ENCODE data around the gene ETV6. TPM values are rescaled to one million over a fixed set of nuclear protein-coding genes. Genes with fewer than 3 reads are reported as not detected.

Gene ETV6
- total RNA-seq, 1 donor from 2014 or later: 72.7 TPM

DNA sequence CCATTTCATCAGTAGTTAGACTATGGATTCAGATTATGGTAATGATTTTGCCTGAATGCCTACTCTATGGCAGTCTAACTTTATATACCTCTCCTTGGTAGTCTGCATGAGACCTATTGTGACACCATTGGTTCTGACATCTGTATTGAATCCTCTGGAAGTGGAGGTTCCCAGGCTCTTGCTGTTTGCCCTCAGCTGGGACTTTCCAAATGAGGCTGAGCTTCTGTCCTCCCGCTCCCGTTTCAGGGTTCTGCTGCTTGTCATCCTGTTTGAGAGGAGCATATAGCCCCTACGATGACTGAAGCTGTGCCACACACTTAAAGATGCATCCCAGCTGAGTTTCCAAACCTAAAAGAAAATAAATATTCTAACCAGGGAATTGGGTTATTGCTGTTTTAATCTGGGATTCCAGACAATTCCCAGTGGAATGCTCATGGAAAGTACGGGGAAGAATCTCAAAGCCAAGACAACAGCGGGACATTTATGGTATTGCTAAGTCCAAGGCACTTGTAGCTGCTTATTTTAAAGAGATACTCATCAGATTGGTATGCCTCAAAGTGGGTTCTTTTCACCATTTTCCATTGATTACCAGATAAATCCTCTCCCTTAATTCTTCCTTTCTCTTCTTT is 105.9 kb downstream of the ETV6 start:
- intact Hi-C loops (cut with micrococcal nuclease): no loop called here

DNA sequence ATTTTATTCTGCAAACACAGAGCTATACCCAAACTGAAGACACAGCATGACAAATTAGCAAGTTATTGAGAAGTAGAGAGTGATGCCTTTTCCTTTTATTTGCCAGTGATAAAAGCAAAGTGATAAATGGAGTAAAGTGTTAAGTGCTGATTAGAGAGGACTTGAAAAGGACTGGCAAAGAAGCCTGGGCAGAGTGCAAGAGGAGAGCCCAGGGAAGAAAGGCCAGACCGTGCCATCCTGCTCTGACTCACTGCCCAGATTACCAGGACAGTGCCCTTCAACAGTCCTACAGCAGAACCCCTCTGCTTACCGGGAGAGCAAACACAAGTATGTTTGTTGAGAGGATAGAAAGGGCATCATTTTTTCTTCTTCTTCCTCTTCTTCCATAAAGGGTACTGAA is 106.5 kb downstream of the ETV6 start:
- intact Hi-C loops (cut with micrococcal nuclease): no loop called here

DNA sequence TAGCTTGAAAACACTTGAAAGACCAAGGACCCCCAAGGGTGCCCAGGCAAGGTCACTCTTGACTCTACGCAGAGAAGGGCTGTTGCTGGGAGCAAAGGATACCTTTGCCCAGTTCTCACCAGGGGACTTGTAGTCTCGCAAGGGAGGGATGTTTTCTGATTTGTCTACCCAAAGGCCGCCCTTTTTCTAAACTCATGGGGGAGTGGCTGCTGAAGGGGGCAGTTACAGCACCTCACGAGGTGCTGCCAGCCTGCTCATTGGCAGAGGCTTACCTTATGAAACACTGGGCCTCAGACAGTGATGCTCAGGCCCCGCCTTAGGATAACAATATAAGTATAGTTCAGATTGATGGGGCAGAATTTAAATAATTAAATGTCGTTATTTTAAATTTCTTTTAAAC is 107.0 kb downstream of the ETV6 start:
- intact Hi-C loops (cut with micrococcal nuclease): no loop called here

DNA sequence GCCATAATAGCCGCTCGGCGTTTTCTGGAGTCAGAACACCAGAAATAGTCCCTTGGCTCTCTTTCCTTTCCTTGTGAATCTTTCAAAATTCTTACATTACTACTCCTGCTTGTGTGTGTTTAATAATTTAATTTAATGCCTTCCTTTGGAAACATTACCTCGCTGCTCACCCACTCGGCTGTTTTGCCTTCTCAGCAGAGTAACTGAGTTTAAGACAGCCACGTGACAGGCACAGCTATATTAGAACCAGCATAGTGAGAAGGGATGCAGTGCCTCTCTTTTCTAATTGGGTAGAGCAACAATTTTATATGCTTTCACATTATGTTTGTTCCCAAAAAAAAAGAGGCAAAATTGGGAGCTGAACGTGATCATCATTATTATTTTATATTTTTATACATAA is 107.6 kb downstream of the ETV6 start:
- intact Hi-C loops (cut with micrococcal nuclease): no loop called here

DNA sequence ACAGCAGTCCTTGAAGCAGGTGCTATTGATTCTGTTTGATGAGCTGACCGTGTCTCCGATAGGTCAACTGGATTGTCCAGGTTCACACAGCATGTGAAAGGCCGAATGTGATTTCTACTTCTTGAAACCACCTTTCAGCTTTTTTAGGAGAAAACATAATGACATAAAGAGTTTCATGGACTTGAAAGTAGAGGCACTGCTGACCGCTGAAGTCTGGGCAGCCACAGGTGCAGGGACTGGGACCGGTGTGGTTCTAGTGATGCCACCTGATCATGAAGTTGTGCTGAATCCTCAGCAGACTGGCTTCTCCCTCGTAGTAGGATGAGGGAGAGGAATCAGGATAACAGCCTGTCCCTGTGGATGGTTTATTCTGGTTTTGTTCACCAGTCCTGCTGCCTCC is 108.1 kb downstream of the ETV6 start:
- intact Hi-C loops (cut with micrococcal nuclease): no loop called here

DNA sequence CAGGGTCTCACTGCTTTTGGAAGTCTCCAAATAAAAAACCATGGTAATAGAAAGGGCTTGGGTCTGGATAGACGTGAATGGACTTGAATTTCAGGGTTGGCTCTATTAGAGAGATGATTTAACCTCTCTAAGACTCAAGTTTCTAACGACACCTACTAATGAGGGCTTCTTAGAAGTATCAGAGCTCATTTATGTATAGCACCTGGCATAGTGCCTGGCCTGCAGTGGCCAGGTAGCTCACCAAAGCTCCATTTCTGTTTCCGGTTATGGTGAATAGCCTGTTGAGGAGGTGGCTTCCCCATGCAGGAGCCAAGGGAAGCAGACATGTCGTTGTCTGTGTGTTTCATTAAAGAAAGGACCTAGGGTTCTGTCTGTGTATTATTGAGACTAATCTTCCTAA is 108.6 kb downstream of the ETV6 start:
- intact Hi-C loops (cut with micrococcal nuclease): no loop called here

DNA sequence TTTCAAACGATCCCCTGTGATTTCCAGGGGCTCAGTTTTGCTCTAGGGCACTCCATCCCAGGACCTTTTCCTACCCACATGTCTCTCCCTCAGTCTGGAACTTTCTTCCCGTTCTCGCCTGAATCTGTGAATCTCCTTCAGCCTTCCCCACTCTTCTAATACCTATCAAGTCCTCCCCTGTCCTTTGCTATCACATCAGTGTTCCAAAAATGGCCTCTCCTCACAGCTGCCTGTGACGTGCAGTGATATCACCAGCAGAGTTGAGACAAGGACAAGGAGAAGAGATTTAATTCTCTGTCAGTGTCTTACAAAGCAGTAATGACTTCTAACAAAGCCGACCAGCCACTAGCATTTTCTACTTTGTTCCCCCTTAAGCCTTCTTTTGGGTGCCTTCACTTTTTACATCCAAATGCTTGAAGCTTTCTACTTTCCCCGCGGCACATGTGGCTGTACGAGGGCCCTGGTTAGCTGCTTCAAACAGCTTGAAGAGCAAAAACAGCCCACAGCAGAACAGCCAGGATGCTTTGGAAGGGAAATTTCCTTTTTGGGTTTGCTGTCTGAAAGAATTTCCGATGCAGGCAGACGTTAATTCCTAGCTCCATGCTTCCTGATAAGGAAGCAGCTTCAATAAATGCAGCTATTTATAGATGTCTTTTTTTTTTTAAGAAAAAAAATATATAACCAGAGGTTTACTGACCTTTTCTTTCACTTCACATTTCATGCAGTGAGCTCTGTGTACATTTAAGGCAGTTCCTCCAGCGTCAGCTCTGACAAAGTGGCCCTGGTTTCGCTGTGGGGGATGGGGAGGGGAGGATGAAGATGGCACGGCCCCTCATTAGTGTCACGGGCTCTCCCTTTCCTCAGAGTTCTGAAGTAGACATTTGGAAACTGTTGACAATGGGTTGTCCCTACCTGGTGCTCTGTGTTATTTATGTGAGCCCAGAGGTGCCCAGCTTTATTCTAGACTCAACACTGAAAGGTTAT is 109.3 kb downstream of the ETV6 start:
- intact Hi-C loops (cut with micrococcal nuclease): no loop called here

DNA sequence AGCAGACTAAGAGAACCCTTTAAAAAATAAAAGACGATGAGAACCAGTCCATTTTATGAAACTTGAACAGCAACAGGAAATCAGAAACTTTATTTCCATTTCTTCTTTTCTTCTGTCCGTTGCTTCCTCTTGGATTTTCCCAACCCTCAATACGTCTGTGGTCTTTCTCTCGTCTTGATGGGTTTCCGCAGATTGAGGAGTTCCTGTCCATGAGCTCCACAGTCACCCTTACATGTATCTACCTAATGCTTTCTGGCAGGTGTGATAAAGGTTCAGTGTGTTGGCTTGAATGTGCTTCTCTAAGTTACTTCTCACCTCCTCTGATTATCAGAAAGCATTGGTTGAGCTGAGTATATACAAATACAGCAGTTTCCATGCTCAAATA is 110.0 kb downstream of the ETV6 start:
- intact Hi-C loops (cut with micrococcal nuclease): no loop called here

DNA sequence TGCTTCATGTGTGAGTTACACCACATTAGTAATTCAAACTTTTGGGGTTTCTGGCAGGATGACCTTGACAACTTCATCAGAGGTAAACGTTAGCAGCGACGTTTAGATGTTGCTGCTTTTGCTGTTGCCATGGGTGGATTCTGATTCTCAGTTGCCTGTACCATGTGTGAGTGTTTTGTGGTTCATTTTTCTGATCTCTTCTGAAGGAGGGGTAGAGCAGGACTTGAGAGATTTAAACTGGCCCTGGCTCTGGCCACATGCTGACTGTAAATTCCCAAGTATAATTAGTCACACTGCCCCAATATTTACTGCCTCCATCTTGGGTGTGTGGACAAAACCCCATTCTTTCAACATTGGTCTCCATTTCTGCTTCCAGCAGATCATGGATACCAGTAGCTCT is 110.4 kb downstream of the ETV6 start:
- intact Hi-C loops (cut with micrococcal nuclease): loop anchor here (10.0 kb wide), 1 partner anchor 585 kb away; the partner anchor contains the start of gene SMIM10L1

DNA sequence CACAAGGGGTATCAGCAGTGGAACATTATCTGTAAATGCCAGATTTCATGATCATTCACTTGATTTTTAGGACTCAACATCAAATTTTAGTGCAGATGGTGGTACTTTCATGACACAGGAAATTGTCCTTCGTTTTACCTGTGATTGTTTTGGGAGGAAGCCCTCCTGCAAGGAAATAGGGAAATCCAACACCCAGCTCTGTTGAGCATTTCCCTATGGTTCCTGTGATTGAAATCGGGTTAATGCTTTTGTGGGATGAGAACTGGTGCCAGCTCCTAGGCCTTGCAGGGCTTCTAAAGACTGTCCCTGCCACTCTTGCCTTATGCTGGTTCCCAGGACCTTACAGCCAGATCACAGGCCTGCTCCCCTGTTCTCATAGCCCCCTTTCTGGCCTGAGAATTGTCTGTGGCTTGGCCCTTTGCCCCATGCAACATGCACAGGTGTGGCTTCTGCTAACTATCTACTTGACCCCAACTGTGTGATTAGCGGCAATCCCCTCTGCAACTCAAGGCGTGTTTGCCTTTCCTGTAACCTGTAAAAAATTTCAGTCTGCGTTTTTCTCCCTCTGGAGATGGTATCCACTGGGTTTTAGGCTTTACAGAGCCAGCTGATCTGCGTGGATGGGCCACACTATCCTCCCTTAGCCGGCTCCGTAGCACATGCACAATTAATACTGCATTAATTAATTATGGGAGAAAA is 112.5 kb downstream of the ETV6 start:
- intact Hi-C loops (cut with micrococcal nuclease): loop anchor here (10.0 kb wide), 1 partner anchor 587 kb away; the partner anchor contains the start of gene SMIM10L1

DNA sequence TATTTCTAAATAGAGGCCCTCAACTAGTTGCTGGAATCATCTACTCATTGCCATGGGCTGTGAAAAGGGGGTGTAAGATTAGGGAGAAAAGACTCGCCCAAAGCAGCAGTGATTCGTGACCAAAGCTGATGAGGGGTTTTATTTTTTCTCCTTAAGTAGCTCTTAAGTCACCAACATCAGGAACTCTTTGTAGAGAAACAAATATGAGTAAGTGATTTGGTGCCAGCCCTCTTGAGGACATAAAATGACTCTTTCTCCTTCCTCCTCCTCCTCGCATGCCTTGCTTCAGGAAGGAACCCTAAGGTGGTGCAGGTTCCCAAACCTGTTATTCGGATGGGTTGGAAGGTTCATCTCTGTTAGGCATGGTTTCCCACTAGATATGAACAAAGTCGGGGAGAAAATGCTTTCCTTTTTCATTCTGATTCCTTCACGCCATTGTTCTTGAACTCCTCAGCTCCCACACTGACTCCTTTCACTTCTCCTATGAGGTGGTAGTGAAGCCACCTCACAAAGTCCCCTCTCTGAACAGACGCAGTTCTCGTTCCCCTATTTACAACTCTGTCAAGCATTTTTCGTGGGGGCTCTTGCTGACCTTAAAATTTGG is 113.4 kb downstream of the ETV6 start:
- intact Hi-C loops (cut with micrococcal nuclease): loop anchor here (10.0 kb wide), 1 partner anchor 588 kb away; the partner anchor contains the start of gene SMIM10L1

DNA sequence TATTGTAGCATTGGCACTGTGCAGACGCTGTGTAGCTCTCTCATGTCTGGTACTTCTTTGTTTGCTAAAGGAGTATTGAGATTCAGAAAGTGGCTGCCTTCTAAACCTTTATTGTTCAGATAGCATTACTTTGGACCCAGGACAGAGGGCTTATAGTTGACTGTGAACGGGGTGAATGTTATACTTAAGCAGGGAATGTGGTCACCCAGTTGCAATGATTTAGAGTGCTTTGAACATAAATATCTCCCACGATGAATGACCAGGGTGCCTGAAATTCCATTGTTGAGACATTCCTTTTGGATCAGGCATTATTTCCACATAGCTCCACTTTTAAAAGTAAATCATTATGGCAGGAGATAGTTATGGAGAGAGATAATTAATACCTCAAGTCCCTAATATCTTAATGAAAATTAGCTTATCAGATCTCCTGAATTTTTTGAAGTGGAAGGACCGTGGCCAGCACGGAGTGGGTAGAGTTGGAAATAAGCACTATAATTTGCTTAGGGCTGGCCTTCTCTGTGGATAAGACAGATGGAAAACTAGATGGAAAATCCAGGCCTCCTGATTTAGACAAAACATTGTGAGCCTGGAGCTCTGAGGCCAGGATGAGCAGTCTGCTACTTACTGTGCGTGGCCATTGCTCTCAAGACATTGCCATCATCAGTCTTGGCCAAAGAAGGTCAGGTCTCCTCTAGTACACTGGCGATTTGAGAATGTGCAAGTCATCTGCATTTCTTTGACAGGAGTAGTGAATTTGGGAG is 114.5 kb downstream of the ETV6 start:
- intact Hi-C loops (cut with micrococcal nuclease): loop anchor here (10.0 kb wide), 1 partner anchor 589 kb away; the partner anchor contains the start of gene SMIM10L1

DNA sequence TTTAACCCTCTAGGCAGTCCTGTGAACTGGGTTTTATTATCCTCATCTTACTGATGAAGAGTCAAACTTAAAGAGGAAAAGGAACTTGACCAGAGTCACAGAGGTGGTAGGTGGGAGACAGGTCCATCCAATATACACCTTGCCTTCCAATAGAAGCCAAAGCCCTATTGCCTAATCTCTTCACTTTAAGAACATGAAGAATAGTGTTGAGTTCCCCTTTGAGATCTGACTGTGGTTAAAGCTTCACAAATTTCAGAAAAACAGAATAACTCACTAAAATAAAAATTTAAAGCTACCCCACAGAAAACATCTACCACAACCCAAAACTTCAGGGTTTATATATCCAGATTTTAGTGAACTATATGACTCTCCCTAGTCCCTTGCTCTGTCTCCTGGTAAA is 115.4 kb downstream of the ETV6 start:
- intact Hi-C loops (cut with micrococcal nuclease): loop anchor here (5.0 to 10.0 kb wide), 4 partner anchors 192 to 590 kb away; partner anchors contain the start of gene SMIM10L1

DNA sequence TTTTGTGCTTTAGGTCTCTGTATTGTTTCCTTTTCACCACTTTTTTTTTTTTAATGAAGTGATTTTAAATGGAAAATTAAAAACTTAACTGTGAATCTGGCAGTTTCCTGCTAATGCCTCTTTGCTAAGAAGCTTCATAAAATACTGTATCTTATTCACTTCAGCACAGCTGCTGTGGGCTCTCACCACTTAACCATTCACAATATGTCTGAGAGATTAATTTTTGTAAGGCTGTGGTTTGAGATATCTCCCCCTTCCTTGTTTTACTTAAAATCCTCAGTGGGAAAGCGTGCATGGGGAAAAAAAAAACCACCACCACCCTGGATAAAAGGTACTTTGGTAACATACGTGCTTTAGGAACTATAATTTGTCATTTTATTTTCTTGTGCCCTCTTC is 115.9 kb downstream of the ETV6 start:
- intact Hi-C loops (cut with micrococcal nuclease): loop anchor here (5.0 to 10.0 kb wide), 4 partner anchors 192 to 591 kb away; partner anchors contain the start of gene SMIM10L1

DNA sequence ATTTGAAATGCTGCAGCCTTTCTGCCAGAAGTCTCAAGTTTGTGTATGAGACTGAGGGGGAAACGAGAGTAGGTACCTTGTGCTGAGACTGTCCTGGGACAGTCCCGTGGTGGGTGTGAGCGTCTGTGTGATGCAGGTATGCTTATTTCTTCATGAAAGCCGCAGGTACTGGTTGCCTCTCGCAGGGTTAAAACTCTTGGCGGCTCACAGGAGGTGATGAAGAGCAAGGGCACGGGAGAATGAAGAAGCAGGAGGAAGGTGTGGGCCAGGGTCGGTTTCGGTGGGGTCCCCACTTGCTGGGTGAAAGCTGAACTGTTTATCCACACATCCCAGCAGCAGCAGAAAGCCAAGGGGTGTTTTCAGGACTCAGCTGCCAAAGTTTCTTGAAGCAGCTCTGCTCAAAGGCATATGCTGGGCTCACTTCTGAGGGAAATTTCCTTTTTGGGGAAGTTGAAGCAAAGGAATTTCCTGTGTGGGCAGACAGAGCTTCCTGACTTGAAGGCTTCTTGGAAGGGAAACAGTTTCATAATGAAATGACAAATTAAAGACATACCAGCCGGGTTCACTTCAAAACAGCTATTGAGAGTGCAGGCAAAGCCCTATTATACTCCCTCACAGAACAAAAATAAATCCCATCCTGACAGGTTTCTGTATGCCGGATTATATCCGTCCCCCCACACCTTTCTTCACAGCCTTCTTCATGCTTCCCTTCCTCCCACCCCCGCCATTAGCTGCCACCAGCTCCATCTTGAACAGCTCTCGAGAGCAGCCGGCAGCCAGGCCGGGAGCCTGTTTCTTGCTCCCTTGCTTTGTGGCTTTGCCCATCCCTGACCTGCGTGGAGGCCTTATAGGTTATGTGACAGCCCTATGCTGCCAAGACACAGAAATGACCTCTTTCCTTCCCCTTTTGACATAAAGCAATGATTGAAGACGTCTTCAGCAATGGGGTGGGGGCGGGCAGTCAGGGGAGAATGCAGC is 116.6 kb downstream of the ETV6 start:
- intact Hi-C loops (cut with micrococcal nuclease): loop anchor here (1.0 to 10.0 kb wide), 6 partner anchors 35 to 591 kb away; partner anchors contain the start of gene SMIM10L1

DNA sequence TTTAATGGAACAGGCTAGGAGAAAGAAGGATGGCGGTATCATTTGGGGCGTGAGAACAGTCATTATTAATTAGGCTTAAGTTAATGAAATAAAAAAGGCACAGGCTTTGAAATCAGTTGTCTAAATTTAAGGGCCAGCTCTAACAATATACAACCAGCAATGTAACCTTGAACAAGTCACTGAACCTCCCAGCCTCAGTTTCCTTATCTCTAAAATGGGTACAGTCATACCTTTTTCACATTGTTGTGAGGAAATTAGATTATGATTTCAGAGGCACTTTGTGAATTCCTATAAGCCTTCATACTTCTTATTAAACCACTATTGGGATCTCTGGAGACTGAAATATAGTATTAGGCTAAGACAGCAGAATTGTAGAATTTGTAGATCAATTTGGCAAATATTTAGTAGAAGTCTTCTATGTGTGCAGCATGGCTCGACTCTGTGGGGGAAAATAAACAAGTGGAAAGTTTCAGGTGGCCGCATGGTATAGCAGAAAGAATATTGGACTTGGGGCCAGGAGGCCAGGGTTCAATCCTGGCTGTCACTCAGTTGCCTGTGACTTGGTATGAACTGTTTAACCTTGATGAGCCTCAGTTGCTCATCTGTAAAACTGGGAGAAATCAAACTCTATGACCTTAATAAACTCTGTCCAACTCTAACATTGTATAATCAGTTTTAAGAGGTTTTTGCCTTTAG is 117.7 kb downstream of the ETV6 start:
- intact Hi-C loops (cut with micrococcal nuclease): loop anchor here (1.0 to 10.0 kb wide), 6 partner anchors 116 to 592 kb away; partner anchors contain the start of gene SMIM10L1

DNA sequence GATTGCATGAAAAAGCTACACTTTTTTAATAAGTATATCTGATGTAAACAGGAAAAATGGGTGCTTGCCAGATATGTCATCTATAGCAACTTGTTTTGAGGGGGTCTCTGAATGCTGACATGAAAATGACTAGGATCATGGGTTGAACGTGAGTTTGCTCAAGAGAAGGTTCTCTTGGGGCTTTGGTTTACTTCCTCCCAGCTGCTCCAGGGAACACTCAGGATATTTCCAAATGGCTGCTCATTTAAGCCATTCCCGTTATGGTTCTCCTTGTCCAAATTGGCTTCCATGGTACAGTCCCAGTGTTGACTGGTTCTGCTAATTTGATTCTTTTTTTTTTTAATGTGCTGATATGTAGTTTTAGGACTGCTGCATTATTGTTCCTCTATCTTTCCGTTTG is 118.3 kb downstream of the ETV6 start:
- intact Hi-C loops (cut with micrococcal nuclease): loop anchor here (1.0 to 10.0 kb wide), 6 partner anchors 117 to 593 kb away; partner anchors contain the start of gene SMIM10L1

All from T-helper 1 cell treated with Interleukin-12 subunit alpha and Interleukin-12 subunit beta and Interleukin-4 antibody, amounts not matched to agents 30 ng/mL and 1 ng/mL, for 36 hours (primary cell).